ENCODE measurements around the gene MCRIP2.

GRCh38 chr16:640614-641013 lies 1.0 kb upstream of the MCRIP2 start:
- TF ChIP-seq CTCF (conservative IDR thresholded peaks at IDR 0.05; ENCODE audit: low read length) (no peak), EZH2phosphoT487 (IDR thresholded peaks at IDR 0.05; ENCODE audit: borderline replicate concordance) (no peak)

All from Loucy (cell line).